Measurements from ENCODE around the gene NFKBIL1.
A peak's percentile ranks its signal among the peaks of the same experiment; 100 is the strongest.

The NFKBIL1 gene

GRCh38 chr6:31534521-31535040, 12.8 kb upstream of the NFKBIL1 start:
- no peak overlapping the region for H3K4me3 ChIP-seq (ENCODE audit: severe bottlenecking)
- ATAC-seq (ENCODE audit: low read depth) (no peak), DNase-seq (ENCODE audit: low spot score) (no peak)
- H3K27ac ChIP-seq (ENCODE audit: poor library complexity, severe bottlenecking), result no peak overlapping the region
- no peaks in the 10 kb centered on the region for H3K27me3 ChIP-seq (ENCODE audit: insufficient read depth, poor library complexity, severe bottlenecking)
- H3K36me3 ChIP-seq (ENCODE audit: low read depth), result peaks cover 96% of the 10 kb centered on the region
- no peak for TF ChIP-seq CTCF (IDR thresholded peaks at IDR 0.05; ENCODE audit: poor library complexity, severe bottlenecking)
- peaks cover 5% of the 10 kb centered on the region for H3K4me1 ChIP-seq (ENCODE audit: insufficient read depth, poor library complexity, severe bottlenecking)
- no peaks in the 10 kb centered on the region for H3K9me3 ChIP-seq (ENCODE audit: severe bottlenecking)

DNA sequence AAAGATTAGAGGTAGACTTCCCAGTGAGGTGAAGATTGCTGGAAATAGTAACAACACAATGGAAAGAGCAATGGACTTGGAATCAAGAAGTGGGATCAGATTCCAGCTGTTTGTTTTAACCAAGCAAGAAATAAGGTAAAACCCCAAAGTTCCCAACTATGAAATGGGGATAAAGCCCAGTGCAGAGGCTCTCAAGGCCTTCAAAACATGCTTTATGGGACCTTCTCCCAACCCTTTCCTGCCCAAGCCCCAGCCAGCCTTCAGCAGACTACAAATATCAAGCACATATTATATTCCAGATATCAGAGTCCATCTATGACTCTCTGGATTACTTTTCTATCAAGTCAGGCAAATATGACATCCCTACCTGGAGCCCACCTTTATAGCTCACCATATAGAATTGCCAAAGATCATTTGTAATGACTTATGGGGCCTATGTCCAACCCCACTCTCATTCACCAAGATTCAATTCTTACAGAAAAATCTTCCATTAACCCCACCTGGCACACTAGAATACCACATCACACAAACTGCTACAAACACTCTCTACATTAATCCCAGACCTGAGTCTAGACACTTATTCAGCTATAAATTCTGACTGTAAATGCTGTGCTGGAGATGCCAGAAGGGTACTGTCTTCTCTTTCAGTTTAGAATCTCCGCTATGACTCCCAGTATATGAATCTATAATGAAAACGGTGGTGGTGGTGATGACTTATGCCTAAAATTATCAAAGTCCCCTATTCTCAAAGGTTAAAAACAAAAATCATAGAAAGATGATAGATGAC, 11.7 kb upstream of the NFKBIL1 start:
- Histone ChIP-seq H3K36me3 (ENCODE audit: low read depth) (peaks cover 99% of the 10 kb centered on the region), H3K9me3 (ENCODE audit: severe bottlenecking) (no peaks in the 10 kb centered on the region), H3K27ac (ENCODE audit: poor library complexity, severe bottlenecking) (no peak overlapping the region), H3K4me1 (ENCODE audit: insufficient read depth, poor library complexity, severe bottlenecking) (peaks cover 12% of the 10 kb centered on the region), H3K4me3 (ENCODE audit: severe bottlenecking) (no peak overlapping the region), H3K27me3 (ENCODE audit: insufficient read depth, poor library complexity, severe bottlenecking) (no peaks in the 10 kb centered on the region)
- DNase-seq (ENCODE audit: low spot score) (no peak), ATAC-seq (ENCODE audit: low read depth) (no peak)
- no peak for TF ChIP-seq CTCF (IDR thresholded peaks at IDR 0.05; ENCODE audit: poor library complexity, severe bottlenecking)

DNA sequence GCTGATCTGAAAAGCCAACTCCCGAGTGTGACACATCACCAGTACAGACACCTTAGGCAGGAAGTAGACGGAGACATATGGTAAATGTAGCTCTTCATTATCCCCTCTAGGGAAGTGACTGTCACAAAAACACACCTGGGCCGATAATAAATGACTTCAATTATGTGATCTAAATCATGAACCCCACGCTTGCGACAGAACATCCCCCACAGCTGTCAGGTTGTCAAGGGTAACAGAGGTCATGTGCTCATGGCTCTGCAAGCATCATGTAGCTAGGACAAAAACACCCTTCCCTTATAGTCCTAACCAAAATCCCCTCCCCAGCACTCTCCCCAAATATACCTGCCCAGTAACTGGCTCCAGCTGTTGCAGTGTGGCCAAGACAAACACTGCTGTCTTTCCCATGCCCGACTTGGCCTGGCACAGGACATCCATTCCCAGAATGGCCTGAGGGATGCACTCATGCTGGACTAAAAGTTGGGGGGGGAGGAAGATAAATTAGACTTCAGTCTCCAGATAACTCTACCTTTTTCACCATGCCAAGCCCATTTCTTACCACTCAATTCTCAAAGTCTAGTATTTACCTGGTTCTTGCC, 8.5 kb upstream of the NFKBIL1 start:
- H3K36me3 ChIP-seq (ENCODE audit: low read depth), result peaks cover 82% of the 10 kb centered on the region
- no peak overlapping the region for H3K27ac ChIP-seq (ENCODE audit: poor library complexity, severe bottlenecking)
- H3K27me3 ChIP-seq (ENCODE audit: insufficient read depth, poor library complexity, severe bottlenecking), result no peaks in the 10 kb centered on the region
- peaks cover 12% of the 10 kb centered on the region for H3K4me1 ChIP-seq (ENCODE audit: insufficient read depth, poor library complexity, severe bottlenecking)
- H3K4me3 ChIP-seq (ENCODE audit: severe bottlenecking), result no peak overlapping the region
- ATAC-seq (ENCODE audit: low read depth) (no peak), DNase-seq (ENCODE audit: low spot score) (no peak)
- no peaks in the 10 kb centered on the region for H3K9me3 ChIP-seq (ENCODE audit: severe bottlenecking)
- TF ChIP-seq CTCF (IDR thresholded peaks at IDR 0.05; ENCODE audit: poor library complexity, severe bottlenecking), result no peak

DNA sequence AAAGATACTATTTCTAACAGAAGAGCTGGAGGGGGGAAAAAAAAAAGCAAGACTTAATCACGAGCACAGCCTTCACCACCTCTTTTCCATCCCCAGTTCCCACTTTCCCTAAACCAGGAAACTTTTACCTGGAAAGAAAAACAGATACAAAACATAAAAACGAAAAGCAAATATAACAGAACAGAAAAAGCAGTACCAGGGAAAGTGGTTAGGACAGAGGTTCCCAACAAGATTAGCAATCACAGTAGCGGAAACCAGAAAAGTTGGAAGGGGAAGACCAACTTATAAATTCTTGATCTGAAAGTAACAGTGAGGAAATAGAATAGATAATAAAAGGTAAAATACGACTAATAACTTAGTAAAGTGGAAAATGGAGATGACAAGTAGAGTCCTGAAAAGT, 6.8 kb upstream of the NFKBIL1 start:
- no peaks in the 10 kb centered on the region for H3K9me3 ChIP-seq (ENCODE audit: severe bottlenecking)
- peak overlapping the region; percentile 87 for H3K27ac ChIP-seq (ENCODE audit: poor library complexity, severe bottlenecking)
- H3K4me3 ChIP-seq (ENCODE audit: severe bottlenecking), result peak overlapping the region; percentile 48
- ATAC-seq (ENCODE audit: low read depth) (no peak), DNase-seq (ENCODE audit: low spot score) (no peak)
- peaks cover 12% of the 10 kb centered on the region for H3K4me1 ChIP-seq (ENCODE audit: insufficient read depth, poor library complexity, severe bottlenecking)
- H3K36me3 ChIP-seq (ENCODE audit: low read depth), result peaks cover 65% of the 10 kb centered on the region
- no peak for TF ChIP-seq CTCF (IDR thresholded peaks at IDR 0.05; ENCODE audit: poor library complexity, severe bottlenecking)
- no peaks in the 10 kb centered on the region for H3K27me3 ChIP-seq (ENCODE audit: insufficient read depth, poor library complexity, severe bottlenecking)
